DMS53 treated with DMSO at 0.1 percent for 48 hours (cell line): ENCODE data around the gene CMIP.
A peak's percentile ranks its signal among the peaks of the same experiment; 100 is the strongest.

ENCODE experiments used
- DNase-seq: peaks from one replicate; lab custom pipeline; 2025; ENCODE audit not compliant: unreplicated experiment; lab: John Stamatoyannopoulos, UW

Gene CMIP

GRCh38 chr16:81527477-81528178, 83.0 kb downstream of the CMIP start:
- DNase-seq: no peak

- no peak for DNase-seq
Measured at GRCh38 chr16:81528256-81528655, 83.6 kb downstream of the CMIP start.

GRCh38 chr16:81530296-81530721, 85.7 kb downstream of the CMIP start:
- DNase-seq: no peak

- no peak for DNase-seq
Measured at GRCh38 chr16:81530814-81531213, 86.2 kb downstream of the CMIP start.

GRCh38 chr16:81531419-81531821, 86.8 kb downstream of the CMIP start:
- DNase-seq: no peak

- DNase-seq: peak; percentile 18
Measured at GRCh38 chr16:81532491-81533174, 88.0 kb downstream of the CMIP start.

- DNase-seq: no peak
Measured at GRCh38 chr16:81533175-81533507, 88.5 kb downstream of the CMIP start.

GRCh38 chr16:81535679-81536360, 91.2 kb downstream of the CMIP start:
- no peak for DNase-seq

GRCh38 chr16:81536648-81537047, 92.0 kb downstream of the CMIP start:
- no peak for DNase-seq

GRCh38 chr16:81537721-81538561, 93.3 kb downstream of the CMIP start:
- no peak for DNase-seq

GRCh38 chr16:81539009-81539758, 94.6 kb downstream of the CMIP start:
- DNase-seq: no peak

- no peak for DNase-seq
Measured at GRCh38 chr16:81539759-81540472, 95.3 kb downstream of the CMIP start.

GRCh38 chr16:81541314-81541713, 96.7 kb downstream of the CMIP start:
- DNase-seq: no peak

GRCh38 chr16:81542609-81543570, 98.3 kb downstream of the CMIP start:
- DNase-seq: no peak

- DNase-seq: no peak
Measured at GRCh38 chr16:81543571-81543970, 99.0 kb downstream of the CMIP start.

GRCh38 chr16:81544261-81544660, 99.7 kb downstream of the CMIP start:
- no peak for DNase-seq

- peak; percentile 26 for DNase-seq
Measured at GRCh38 chr16:81544700-81545271, 100.2 kb downstream of the CMIP start.

GRCh38 chr16:81545470-81546250, 101.1 kb downstream of the CMIP start:
- DNase-seq: no peak
